HFF-Myc (cell line): ENCODE data around the gene PLIN1.

Source experiments
- DNase-seq: peaks from one replicate; pipeline ENCODE4 v3.0.0-alpha.2; 2011; ENCODE audit warnings: low read depth; ENCODE audit errors: extremely low read depth
- H3K4me3 ChIP-seq: replicated peaks from 2 replicates; pipeline ENCODE4 v1.5.1; 2011; ENCODE audit warnings: low read depth, mild to moderate bottlenecking, control low read depth, low read length
- TF ChIP-seq, protein P1 (sequence below): IDR thresholded peaks from 2 replicates; pipeline ENCODE4 v1.5.1; 2012; ENCODE audit warnings: mild to moderate bottlenecking, low read depth, low read length, control low read depth; ENCODE audit errors: missing control alignments

Gene PLIN1

DNA sequence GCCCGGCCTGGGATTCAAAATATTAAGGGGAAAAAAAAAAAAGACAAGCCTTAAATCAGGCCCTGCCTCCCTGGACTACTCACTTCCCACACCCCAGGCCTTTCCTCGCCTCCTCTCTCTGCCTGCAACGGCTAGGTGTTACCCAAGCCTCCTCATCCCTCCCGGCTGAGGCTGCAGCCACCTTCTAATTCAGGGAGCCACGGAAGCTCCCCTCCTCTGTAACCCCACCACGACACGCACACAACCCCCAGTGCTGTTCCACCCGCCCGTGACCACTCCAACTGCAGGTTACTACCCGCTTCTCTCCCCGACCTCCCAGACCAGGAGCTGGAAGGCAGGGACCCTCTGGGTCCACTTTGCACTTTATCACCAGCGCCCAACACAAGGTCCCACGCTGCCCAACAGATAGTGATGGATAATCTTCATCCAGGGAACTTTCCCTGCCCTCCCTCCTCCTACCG lies 24.8 kb downstream of the PLIN1 start:
- TF ChIP-seq, protein P1, sequence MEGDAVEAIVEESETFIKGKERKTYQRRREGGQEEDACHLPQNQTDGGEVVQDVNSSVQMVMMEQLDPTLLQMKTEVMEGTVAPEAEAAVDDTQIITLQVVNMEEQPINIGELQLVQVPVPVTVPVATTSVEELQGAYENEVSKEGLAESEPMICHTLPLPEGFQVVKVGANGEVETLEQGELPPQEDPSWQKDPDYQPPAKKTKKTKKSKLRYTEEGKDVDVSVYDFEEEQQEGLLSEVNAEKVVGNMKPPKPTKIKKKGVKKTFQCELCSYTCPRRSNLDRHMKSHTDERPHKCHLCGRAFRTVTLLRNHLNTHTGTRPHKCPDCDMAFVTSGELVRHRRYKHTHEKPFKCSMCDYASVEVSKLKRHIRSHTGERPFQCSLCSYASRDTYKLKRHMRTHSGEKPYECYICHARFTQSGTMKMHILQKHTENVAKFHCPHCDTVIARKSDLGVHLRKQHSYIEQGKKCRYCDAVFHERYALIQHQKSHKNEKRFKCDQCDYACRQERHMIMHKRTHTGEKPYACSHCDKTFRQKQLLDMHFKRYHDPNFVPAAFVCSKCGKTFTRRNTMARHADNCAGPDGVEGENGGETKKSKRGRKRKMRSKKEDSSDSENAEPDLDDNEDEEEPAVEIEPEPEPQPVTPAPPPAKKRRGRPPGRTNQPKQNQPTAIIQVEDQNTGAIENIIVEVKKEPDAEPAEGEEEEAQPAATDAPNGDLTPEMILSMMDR, result no peak
- peak overlapping the region; percentile 83 for H3K4me3 ChIP-seq
- no peak for DNase-seq

GRCh38 chr15:89653578-89653977 lies 25.6 kb downstream of the PLIN1 start:
- TF ChIP-seq, protein P1, result no peak
- DNase-seq, result no peak
- no peak overlapping the region for H3K4me3 ChIP-seq

DNA sequence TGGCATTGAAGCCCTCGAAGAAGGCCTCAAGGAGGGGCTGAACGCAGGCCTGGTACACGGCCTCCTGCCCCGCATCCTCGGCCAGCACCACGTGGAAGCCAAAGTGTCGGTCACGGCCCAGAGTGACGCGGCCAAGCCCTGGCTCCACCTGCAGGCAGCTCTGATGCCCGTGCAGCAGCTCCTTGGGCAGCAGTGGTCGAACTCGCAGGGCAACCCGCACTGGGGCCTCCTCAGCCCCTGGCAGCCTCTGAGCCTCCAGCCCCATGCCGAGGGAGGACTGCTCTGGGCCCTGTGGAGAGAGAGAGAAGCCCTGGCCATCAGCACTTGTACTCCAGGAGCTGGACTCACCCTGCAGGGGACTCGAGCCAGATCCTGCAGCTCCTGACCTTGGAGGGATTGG lies 26.5 kb downstream of the PLIN1 start:
- H3K4me3 ChIP-seq, result no peak overlapping the region
- no peak for DNase-seq
- TF ChIP-seq, protein P1, result no peak

GRCh38 chr15:89652131-89652530 lies 27.0 kb downstream of the PLIN1 start:
- no peak overlapping the region for H3K4me3 ChIP-seq
- TF ChIP-seq, protein P1, result no peak
- DNase-seq, result no peak

DNA sequence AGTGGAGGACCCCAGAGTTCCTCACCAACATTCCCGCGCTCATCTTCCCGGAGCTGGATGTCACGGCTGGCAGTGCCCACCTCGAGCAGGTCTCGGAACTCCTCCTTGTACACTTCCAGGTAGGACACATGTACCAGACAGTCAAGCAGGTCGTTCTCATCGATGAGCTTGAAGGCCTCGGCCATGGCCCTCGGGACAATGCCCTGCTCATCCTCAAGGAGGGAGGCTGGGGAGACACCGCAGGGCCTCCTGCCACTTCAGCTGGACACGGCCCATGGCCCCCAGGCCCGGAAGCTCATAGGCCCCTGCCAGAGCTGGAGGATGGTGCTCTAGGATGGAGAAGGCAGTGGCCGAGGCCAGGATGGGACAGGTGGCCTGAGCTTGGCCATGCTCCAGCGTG lies 29.5 kb downstream of the PLIN1 start:
- no peak for DNase-seq
- TF ChIP-seq, protein P1, result no peak
- no peak overlapping the region for H3K4me3 ChIP-seq

GRCh38 chr15:89649013-89649625 lies 30.0 kb downstream of the PLIN1 start:
- DNase-seq, result no peak
- no peak overlapping the region for H3K4me3 ChIP-seq
- TF ChIP-seq, protein P1, result no peak
